ENCODE data around the gene FOXP1. TPM values are rescaled to one million over a fixed set of nuclear protein-coding genes. Genes with fewer than 3 reads are reported as not detected.
"Not testable (repeated sequence)": the region's sequence is repeated elsewhere in the genome, so short reads cannot be mapped to it uniquely, and the experiment has no call there.

The FOXP1 gene
- polyA plus RNA-seq, 5 donors, result 88.9 to 130 (median 123) TPM

- DNase-seq, result no peak
These were observed 238.0 kb downstream of the FOXP1 start for GRCh38 chr3:71345429-71346040.

- no peak for DNase-seq
These were observed 241.8 kb downstream of the FOXP1 start for GRCh38 chr3:71341721-71342120.

DNA sequence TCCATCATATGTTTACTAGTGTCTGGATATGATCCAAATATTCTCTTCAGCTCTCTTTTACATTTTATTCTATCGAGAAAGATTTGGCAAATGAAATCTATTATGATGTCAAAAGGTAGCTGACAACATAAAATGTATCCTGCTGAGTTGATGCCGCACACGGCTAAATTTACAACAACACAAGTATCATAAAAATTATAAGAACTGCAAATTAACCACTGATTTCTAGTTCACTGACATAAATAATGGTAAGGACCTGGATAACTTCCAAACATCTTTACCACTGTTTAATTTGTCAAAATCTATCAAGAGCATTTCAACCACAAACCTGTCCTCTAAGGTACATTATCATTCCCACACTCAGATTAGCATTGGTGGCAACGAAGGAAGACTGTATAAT lies 244.5 kb downstream of the FOXP1 start:
- no peak for DNase-seq

- no peak for DNase-seq
These were observed 250.7 kb downstream of the FOXP1 start for GRCh38 chr3:71332813-71333212.

DNA sequence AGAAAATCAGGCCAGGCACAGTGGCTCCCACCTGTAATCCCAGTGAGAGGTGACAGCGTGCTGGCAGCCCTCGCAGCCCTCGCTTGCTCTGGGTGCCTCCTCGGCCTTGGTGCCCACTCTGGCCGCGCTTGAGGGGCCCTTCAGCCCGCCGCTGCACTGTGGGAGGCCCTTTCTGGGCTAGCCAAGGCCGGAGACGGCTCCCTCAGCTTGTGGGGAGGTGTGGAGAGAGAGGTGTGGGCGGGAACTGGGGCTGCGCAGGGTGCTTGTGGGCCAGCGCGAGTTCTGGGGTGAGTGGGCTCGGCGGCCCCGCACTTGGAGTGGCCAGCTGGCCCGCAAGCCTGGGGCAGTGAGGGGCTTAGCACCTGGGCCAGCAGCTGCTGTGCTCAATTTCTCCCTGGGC lies 252.6 kb downstream of the FOXP1 start:
- DNase-seq, result no peak

DNA sequence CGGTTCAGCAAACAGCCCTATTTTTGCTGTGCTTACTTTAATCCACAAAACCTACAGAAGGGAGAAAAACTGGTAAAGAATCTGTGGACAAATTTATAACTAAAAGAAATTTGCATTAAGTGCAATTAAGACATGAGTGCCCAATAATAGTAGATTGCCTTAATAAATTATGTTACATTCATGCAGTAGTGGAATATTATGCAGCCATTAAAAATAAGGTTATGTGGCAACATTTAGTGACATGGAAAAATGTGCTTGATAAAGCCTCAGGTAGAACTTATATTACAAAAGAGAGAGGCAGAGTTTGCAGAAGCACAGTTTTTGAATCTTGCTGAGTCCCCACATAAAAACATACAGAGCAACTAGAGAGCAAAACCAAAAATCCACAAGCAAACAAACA lies 253.0 kb downstream of the FOXP1 start:
- no peak for DNase-seq

DNA sequence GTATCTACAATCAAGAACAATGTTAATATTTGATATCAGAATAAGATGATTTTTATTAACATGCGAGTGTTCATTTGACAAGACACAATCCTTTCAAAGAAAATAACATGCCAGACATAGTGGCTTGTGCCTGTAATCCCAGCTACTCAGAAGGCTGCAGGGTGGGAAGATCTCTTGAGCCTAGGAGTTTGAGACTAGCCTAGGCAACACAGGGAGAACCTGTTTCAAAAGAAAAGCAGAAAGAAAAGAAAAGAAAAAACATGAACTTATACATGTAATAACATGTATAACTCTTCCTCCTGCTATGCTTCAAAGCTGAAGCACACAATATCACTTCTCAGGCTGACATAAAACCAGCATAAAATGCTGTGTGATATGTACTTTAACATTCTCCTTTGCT lies 253.7 kb downstream of the FOXP1 start:
- no peak for DNase-seq

GRCh38 chr3:71328926-71329325 lies 254.6 kb downstream of the FOXP1 start:
- DNase-seq, result no peak

GRCh38 chr3:71327936-71328335 lies 255.6 kb downstream of the FOXP1 start:
- DNase-seq, result no peak

DNA sequence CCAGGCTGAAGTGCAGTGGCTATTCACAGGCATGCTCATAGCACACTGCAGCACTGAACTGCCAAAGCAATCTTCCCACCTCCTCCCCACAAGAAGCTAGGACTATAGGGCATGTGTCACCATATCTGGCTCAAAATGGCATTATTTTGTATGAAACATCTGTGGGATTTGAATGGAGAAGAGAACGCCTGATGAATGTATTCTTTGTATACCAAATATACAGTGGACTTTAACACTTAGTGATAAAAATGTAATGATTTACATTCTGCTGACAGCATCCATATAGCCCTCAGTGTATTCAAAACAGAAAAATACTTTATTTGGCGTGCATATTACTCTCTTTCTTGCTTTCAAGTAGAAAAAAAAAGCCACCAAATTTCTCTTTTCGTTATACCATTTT lies 257.8 kb downstream of the FOXP1 start:
- no peak for DNase-seq

DNA sequence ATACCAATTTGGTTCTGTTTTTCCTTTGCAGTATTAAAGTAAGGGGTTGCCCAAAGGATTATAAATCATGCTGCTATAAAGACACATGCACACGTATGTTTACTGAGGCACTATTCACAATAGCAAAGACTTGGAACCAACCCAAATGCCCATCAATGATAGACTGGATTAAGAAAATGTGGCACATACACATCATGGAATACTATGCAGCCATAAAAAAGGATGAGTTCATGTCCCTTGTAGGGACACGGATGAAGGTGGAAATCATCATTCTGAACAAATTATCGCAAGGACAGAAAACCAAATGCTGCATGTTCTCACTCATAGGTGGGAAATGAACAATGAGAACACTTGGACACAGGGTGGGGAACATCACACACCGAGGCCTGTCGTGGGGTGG lies 259.3 kb downstream of the FOXP1 start:
- DNase-seq, result not testable (repeated sequence)

DNA sequence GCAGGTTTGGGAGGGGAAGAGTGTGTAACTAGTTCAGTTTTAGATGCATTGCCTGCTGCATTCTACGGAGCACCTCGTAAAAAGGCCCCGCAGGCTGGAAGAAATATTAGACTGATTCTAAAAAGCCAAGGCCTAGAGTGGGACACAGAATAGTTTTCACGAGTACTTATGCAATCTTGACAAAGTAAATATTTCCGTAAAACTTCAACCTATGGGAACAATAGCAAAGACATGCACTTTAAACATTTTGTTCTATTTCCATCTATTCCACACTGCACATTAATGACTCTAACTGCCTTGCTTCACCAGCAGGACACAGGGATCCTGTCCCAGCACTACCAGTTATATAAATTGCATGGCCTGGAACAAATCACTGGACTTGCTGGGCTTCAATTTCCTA lies 260.0 kb downstream of the FOXP1 start:
- no peak for DNase-seq

DNA sequence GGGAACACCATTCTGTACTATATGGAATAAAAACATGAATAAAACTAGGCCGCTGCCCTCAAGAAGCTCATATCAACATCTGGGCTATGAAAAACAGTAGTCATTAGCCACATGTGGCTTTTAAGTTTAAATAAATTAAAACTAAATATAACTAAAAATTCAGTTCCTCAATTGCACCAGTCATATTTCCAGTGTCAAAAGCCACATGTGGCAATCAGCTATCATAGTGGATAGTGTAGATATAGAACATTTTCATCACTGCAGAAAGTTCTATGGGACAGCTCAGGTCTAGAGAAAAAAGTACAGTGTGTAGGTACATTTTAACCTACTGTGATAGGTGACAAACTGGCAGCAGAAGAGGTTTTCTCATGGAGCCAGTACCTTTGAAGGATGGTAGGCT lies 261.4 kb downstream of the FOXP1 start:
- no peak for DNase-seq

DNA sequence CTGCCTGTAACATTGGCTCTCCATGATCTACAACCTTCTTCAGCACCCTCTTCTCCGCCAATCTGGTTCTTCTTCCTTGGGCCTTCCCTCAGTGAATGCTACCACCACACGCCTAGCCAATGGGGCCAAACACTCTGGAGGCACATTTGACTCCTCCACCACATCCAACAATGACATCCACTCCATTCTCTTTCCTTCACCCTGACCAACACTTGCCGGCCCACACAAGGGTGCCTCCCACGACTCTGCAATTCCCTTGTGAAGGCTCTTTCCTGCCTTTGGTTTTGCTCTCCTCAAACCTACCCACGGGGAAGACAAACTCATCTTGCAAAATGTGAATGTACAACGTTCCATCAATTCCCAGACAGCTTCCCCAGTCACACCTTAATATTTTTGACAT lies 263.8 kb downstream of the FOXP1 start:
- no peak for DNase-seq

- no peak for DNase-seq
These were observed 265.1 kb downstream of the FOXP1 start for GRCh38 chr3:71318458-71318827.

DNA sequence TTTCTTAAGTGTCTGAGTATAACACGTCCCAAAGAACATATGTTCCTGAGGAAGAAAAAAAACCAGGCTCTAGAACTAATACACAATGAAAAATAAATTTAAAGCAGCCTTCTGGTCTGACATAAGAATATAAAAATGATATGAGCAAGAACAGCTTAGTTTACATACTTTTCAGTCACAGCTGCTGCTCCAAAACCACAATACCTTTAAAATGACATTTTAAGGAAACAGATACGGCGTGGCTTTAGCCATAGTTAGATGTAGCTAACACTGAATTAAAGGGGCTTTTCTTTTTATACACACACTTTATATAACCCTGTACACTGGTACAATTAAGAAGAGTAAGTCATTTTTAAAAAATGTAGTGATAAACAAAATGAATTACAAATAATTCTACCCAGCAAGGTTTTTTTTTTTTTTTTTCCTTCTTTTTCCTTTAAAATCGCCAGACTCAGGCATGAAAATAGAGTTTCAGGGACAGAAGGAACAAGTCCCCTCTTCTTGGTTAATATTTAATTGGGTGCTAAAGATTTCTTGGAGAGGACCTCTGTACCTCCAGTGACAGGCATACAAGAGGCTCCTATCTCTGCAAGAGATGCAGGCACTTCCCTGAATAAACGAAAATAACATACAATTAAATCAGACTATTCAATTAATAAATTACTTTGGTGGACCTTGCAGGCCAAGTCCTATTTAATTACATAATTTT lies 265.6 kb downstream of the FOXP1 start:
- no peak for DNase-seq

- no peak for DNase-seq
These were observed 266.4 kb downstream of the FOXP1 start for GRCh38 chr3:71317140-71317539.

DNA sequence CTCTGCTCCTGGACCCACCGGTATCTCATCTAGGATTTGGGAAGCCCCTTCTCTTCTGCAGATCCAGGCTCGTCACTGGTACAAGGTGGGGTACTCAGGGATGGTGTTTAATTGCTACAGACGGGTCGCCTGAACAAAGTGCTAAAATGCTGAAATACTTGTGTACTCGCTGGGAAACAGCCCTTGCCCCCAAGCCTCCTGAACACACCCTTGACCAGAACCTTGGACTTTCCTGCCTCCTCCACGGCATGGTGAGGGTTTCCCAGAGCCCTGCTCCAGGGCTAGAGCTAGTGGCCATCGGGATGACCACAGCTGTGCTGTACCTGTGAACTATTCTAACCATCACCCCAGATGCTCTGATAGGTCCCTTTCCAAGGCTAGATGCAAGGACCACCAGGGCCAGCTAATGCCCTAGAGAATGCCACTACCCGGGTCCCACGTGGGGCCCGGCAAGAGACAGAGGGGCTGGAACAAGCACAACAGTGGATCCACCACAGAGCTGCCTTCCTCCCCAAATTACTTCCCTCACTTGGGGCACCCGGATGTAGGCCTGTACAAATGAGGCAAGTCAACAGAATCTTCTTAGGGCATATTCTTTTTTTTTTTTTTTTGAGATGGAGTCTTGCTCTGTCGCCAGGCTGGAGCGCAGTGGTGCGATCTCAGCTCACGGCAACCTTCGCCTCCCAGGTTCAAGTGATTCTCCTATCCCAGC lies 267.3 kb downstream of the FOXP1 start:
- no peak for DNase-seq

DNA sequence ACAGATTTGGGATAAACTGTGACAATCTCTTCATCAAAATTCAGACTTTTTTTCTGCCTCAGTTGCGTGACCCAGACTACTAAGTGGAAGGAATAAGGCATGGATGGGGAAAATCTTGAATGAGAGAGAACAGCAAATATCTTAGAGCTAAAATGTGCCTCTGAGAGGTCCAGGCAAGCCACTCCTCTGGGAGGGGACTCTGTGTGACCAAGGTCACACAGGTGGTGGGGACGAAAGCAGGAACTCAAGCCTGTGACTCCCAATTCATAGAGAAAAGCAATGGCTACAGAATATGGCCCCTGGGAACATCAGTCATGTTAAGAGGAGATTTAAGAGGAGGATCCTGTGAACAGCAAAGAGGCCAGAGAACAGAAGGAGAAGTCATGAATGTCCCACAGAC lies 268.1 kb downstream of the FOXP1 start:
- DNase-seq, result no peak

- DNase-seq, result no peak
These were observed 269.7 kb downstream of the FOXP1 start for GRCh38 chr3:71313844-71314243.

DNA sequence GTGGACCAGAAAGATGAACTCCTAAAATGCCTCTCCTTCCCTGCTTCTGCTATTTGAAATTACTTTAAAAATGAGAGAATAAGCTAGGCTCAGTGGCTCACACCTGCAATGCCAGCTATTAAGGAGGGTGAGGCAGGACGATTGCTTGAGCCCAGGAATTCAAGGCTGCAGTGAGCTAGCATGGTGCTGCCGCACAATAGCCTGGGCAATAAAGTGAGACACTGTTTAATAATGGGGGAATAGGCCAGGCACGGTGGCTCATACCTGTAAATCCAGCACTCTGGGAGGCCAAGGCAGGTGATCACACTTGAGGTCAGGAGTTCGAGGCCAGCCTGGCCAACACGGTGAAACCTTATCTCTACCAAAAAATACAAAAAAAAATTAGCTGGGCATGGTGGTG lies 271.1 kb downstream of the FOXP1 start:
- no peak for DNase-seq

- no peak for DNase-seq
These were observed 271.9 kb downstream of the FOXP1 start for GRCh38 chr3:71311661-71312046.

DNA sequence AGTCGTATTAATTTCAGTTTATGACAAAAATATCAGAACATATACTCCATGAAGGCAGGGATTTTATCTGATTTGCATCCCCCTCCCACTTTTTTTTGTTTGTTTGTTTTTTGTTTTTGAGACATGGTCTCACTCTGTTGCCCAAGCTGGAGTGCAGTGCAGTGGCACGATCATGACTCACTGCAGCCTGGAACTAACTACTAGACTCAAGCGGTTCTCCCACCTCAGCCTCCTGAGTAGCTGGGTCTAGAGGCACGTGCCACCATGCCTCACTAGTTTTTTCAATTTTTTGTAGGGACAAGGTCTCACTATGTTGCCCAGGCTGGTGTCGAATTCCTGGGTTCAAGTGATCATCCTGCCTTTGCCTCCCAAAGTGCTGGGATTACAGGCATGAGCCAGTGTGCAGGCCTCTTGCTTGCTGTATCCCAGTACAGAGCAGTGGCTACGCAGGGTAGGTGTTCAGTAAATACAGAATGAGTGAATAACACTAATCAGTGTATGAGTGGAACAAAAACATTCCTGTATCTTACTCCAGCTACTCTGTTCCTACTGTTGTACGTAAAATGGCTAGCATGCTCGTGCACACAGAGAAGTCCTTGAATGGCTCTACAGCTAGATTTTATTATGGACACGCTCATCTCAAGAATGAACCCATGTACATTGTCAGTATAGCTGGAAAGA lies 272.4 kb downstream of the FOXP1 start:
- DNase-seq, result no peak
